ENCODE measurements around the gene BEX5.
A peak's percentile ranks its signal among the peaks of the same experiment; 100 is the strongest.
"Not testable (repeated sequence)": the region's sequence is repeated elsewhere in the genome, so short reads cannot be mapped to it uniquely, and the experiment has no call there.

Gene BEX5

DNA sequence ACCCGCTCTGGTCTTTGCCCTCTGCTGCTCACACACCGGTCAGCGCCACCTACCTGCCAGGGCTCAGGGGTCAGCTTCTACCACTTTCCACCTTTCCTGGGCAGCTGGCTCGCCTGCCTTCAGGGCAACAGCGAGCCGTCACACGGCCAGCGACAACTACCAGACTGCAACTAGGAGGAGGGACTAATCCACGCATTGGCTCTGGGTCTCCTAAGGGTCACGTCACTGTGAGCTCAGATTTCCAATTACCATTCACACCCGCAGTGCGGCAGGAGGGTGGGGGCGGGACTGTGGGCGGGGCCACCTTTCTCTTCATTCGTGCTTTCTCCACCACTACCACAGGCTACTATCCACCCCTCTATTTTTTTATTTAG lies at the start of gene BEX5:
Gene BEX5 (minus strand): TSS at position 172 of the 374 bp plus-strand sequence. CDS start 1,712 bp downstream, outside the sequence.
- peak; percentile 8 for DNase-seq (ENCODE audit: low spot score)

DNA sequence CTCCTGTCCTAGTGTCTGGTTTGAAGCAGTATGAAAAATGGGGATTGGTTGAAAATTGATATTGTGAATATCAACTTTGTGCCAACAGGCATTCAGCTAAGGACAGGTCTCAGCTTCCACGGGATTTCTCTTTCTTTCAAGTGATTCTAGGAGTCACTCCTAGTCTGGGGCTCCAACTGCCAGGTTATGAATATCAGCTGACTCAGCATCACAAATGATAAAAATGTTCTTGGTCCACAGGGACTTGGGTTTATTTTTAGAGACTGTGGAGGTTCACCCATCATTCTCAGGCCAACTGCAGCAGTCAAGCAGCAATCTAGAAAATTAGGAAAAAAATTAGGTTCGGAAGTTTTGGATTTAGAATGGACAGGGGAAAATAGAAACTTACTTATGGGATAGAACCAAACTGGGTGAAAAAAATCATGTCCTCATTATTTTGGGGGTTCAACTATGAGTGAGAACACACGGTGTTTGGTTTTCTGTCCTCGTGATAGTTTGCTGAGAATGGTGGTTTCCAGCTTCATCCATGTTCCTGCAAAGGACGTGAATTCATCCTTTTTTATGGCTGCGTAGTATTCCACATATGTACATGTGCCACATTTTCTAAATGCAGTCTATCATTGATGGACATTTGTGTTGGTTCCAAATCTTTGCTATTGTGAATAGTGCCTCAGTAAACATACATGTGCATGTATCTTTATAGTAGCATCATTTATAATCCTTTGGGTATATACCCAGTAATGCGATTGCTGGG lies 30.4 kb upstream of the BEX5 start:
- no peak for DNase-seq (ENCODE audit: low spot score)

DNA sequence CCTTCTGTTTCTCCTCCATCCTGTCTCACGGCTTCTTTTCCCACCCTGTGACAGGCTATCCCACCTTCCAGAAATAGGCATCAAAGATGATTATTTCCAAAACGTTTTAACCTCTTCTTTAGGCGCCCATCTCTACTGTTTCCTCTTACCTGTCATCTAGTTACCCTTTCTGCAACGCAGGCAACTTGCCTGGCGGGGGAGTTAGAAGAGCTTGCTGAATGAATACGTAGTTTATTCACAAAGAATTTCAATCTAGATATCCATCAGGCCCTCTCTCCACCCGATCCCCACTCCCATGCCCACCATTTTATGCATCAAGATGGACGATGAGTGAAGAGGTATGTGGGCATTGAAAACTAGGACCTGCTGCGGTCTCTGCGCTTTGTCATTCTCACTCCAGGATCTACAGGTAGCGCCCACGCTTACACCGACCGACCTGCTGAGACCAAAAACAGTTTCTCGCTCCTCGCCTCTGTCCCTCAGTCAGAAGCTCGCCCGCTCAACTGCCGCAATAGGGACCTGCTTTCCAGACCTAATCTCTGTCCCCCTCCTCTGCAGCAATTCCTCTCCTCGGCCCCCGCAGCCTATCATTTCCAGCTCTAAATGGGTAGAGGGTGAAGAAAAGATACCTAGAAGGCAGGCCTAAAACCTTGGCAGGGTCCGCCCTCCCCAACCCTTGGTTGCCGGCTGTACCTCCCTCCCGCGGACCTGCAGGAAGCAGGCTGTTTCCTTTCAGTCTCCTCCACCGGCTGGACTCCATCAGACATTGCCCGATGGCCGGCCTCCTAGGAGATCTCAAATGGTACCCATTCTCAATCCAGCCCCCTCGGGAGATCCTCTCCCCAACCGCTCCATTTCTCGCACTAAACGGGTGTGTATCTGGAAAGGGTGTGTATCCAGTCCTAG lies 624 bp downstream of the BEX5 start:
- no peak for DNase-seq (ENCODE audit: low spot score)

DNA sequence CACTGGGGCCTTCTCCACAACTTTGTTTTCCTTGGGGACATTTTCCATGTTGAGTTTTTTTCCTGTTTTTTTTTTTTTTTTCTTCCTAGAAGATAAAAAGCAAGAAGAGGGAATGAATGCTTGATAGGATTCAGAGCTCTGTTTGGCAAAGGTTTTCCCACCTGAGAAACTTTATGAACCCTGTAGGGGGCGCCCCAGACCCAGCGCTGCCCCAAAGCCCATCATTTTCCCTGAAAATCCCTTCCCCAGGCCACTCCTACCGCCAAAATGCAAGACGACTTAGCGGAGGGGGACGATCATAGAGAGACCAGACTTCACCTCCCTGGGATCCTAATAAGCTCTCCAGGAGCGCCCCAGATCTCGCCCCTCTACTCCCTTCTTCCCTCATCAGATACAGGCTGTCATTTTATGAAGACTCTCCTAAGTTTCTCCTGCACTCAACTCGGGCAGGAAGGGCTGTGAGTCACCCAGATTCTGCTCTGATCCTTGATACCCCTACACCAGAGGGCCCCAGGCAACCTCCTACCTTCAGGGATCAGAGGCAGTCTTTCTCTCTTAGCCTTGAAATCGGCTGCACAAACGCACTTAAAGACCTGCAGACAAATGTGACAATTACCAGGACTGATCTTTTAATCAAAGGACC lies 1.4 kb downstream of the BEX5 start:
- DNase-seq (ENCODE audit: low spot score) = no peak

DNA sequence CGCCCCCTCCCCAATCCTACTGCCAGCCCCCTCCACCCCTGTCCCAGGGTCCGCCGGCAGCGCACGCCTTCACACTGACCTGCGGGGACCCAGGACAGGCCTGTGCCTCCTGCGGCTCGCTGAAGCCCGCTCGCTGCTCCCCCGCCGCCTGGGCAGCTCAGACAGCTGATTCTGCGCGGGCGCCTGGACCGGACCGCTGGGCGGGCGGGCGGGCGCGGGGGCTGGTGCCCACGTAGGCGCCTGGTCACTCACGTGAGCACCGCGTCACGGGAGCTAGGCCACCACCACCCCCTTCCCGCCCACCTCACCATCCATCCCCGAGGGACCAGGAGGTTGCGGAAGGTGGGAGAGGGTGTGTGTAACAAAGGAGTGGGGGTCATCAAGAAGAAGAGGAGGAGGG lies 13.5 kb downstream of the BEX5 start, which contains the start of gene TCEAL6:
Gene TCEAL6 (minus strand): TSS at position 208 of the 400 bp plus-strand sequence.
- DNase-seq (ENCODE audit: low spot score) = not testable (repeated sequence)

DNA sequence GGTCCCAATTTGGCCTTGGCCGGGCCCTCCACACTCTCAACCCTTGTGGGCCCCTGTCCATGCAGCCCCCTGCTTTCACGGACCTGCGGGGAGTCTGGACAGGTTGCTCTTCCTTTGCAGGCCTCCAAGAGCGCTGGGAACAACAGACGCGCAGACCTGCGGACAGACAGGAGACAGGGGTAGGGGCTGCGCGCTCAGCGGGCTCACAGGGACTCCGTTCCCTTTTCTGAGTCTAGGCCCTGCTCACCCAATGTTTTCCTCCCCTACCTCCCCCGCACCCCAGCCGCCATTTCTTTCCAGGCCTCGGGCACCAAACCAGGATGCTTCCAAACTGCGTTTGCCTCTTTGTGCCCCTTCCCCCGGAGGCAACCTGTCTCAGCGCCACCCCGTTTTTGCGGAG lies 14.1 kb downstream of the BEX5 start:
- not testable (repeated sequence) for DNase-seq (ENCODE audit: low spot score)

DNA sequence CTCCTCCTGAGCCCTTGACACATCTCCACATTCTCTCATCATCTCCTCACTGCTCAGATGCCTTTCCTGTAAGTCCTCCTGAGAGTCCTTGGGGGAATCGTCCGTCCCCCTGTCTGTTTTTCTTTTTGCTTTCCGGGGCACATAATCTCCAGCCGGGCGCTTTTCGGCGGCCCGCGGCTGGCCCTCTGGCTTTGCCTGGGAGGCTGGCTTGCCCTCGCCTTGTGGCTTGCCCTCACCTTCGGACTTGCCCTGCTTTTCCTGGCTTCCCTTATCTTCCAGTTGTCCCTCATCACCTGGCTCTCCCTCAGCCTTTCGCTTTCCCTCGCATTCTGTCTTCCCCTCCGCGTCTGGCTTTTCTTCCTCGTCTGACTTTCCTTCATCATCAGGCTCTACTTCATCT lies 14.9 kb downstream of the BEX5 start:
- not testable (repeated sequence) for DNase-seq (ENCODE audit: low spot score)

DNA sequence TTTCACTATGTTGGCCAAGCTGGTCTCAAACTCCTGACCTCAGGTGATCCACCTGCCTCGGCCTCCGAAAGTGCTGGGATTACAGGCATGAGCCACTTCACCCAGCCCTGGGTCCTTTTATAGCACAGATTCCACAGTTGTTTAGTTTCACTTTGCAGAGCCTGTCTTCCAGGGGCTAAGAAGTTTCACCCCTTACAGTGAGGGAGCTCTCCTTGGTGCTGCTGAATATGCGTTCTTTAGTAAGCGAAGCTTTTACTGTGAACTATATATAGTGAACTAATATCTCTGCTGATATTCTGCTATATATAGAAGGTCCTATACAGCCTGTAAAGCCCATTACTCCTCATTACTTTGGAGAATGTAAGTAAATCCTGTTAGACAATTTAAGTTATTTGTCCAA lies 17.7 kb downstream of the BEX5 start:
- DNase-seq (ENCODE audit: low spot score) = no peak

DNA sequence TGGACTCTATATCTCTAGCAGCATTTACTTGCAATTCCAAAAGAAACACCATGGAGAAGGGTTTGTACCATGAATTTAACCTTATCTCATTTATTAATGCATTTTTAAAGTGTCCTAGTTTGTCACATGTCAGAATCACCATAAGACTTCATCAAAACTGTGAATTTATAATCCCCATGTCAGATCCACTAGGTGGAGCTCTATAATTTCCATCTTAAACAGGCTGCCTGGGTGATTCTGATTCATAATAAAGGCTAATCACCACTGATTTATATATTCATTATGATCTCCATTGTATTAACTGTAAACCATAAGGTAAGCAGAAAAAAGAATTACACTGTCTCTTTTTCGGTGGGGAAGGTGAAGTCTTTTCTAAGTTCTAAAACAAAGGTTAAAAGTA lies 26.3 kb downstream of the BEX5 start:
- DNase-seq (ENCODE audit: low spot score) = no peak

DNA sequence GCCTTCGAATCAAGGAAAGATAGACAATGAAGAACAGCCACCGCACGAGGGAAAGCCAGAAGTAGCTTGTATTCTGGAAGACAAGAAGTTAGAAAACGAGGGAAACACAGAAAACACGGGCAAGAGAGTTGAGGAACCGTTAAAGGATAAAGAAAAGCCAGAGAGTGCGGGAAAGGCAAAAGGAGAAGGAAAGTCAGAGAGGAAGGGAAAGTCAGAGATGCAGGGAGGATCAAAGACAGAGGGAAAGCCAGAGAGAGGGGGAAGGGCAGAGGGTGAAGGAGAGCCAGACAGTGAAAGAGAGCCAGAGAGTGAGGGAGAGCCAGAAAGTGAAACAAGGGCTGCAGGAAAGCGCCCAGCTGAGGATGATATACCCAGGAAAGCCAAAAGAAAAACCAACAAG lies 28.9 kb downstream of the BEX5 start:
- DNase-seq (ENCODE audit: low spot score) = no peak

DNA sequence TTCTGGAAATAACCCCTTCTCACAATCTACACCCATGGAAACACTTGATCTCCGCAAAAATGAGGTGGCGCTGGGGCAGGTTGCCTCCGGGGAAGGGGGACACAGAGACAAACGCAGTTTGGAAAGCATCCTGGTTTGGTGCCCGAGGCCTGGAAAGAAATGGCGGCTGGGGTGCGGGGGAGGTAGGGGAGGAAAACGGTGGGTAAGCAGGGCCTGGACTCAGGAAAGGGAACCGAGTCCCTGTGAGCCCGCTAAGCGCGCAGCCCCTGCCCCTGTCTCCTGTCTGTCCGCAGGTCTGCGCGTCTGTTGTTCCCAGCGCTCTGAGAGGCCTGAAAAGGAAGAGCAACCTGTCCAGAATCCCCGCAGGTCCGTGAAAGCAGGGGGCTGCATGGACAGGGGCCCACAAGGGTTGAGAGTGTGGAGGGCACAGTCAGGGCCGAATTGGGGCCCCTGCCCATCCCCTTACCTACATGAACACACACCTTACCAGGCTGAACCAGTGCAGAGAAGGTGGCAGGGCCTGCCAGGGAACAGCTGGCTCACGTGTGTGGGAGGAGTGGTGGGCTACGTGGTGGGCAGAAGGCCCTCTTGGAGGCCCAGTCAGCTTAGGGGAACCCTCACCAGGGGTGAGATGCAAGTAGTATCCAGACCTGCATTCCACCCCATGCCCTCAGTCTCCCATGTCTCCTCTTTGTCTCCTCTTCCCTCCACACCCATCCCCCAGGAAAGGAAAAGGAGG lies 29.5 kb downstream of the BEX5 start:
- DNase-seq (ENCODE audit: low spot score) = not testable (repeated sequence)

DNA sequence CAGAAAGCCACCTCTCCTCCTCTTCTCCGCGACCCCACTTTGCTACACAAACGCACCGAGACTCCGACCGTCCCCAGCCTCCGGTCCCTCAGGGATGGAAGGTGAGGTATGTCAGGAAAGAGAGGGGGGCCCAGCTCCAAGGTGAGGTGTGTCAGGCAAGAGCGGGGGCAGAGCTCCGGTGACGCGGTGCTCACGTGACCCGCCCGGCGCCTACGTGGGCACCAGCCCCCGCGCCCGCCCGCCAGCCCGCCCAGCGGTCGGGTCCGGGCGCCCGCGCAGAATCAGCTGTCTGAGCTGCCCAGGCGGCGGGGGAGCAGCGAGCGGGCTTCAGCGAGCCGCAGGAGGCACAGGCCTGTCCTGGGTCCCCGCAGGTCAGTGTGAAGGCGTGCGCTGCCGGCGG lies 30.3 kb downstream of the BEX5 start, which contains the start of gene TCEAL2:
Gene TCEAL2 (plus strand): TSS at position 244 of the 400 bp plus-strand sequence. CDS start 1,152 bp downstream, outside the sequence.
- not testable (repeated sequence) for DNase-seq (ENCODE audit: low spot score)

DNA sequence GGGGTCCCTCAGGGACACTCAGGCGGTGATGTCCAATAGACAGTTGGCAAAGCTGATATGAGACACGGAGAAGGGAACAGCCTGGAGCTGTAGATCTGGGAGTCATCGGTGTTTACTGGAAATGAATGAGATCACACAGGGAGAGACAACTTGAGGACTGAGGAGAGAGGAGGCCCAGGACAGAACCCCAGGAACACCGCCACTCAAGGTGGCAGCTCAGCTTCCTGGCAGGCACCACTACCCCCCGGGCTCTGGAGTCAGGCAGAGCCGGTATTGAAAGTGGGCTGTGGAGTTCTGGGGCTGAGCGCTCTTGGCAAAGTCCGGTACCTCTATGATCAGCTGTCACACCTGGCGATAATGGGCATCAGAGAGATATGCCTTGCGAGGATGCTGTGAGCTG lies 30.8 kb downstream of the BEX5 start:
- not testable (repeated sequence) for DNase-seq (ENCODE audit: low spot score)

DNA sequence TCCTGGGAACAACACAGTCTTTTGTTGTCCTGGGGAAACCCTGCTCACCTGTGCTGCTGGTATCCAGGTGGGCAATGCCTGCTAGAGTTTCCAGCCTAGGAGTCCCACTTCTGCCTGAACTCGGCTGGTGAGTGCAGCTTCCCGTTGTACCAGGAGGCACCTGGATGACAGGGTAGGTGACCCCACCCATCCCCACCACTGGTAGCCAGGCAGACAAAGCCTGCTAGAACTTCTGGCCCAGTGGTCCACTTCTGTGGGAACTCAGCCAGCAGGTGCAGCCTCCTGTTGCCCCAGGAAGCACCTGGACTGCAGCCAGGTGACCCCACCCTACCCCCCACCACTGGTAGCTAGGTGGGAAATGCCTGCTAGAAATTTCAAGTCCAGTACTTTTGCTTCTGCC lies 40.0 kb downstream of the BEX5 start:
- DNase-seq (ENCODE audit: low spot score) = no peak

DNA sequence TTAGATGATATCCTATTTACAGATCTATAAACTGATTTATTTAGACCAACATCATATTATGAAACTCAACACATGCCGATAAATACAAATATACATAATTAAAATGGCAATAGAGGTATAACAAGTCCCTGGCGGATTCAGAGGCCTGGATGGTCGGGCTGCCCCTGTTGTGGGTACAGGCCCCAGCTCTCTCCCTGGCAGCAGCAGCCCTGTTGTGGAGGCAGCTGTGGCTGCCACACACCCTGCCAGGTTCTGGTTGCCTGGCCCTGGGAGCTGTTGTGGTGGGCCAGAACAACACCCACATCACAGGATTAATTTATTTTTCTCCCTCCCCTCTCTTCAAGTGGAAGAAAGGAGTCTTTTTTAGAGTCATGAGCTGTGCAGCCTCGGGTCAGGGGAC lies 42.4 kb downstream of the BEX5 start:
- no peak for DNase-seq (ENCODE audit: low spot score)
